NCI-H2107 treated with DMSO at 0.1 percent for 48 hours (cell line): ENCODE results near the gene TUBB8.
"Not testable (repeated sequence)": the region's sequence is repeated elsewhere in the genome, so short reads cannot be mapped to it uniquely, and the experiment has no call there.

Experiments used
- DNase-seq: peaks from one replicate; lab custom pipeline; 2025; ENCODE audit not compliant: unreplicated experiment; lab: John Stamatoyannopoulos, UW

Gene TUBB8

GRCh38 chr10:48996-49395, at the start of gene TUBB8:
TUBB8 (minus strand) TSS chr10:49296; CDS start chr10:49238, 58 bp downstream.
- DNase-seq = no peak

- DNase-seq = no peak
Measured at GRCh38 chr10:96466-96865, 47.4 kb upstream of the TUBB8 start.

- no peak for DNase-seq
Measured at GRCh38 chr10:95356-96115, 46.4 kb upstream of the TUBB8 start.

GRCh38 chr10:94613-95012, 45.5 kb upstream of the TUBB8 start:
- DNase-seq = no peak

- DNase-seq = no peak
Measured at GRCh38 chr10:92846-93245, 43.8 kb upstream of the TUBB8 start.

GRCh38 chr10:92153-92552, 43.1 kb upstream of the TUBB8 start:
- no peak for DNase-seq

- no peak for DNase-seq
Measured at GRCh38 chr10:91313-91712, 42.2 kb upstream of the TUBB8 start.

GRCh38 chr10:90161-90560, 41.1 kb upstream of the TUBB8 start:
- no peak for DNase-seq

- no peak for DNase-seq
Measured at GRCh38 chr10:89248-89647, 40.2 kb upstream of the TUBB8 start.

- no peak for DNase-seq
Measured at GRCh38 chr10:88253-88652, 39.2 kb upstream of the TUBB8 start.

GRCh38 chr10:87177-88080, 38.3 kb upstream of the TUBB8 start:
- no peak for DNase-seq

- no peak for DNase-seq
Measured at GRCh38 chr10:86031-86430, 36.9 kb upstream of the TUBB8 start.

- DNase-seq = no peak
Measured at GRCh38 chr10:85044-85443, 35.9 kb upstream of the TUBB8 start.

GRCh38 chr10:83930-84530, 34.9 kb upstream of the TUBB8 start:
- DNase-seq = no peak

- DNase-seq = no peak
Measured at GRCh38 chr10:80477-81105, 31.5 kb upstream of the TUBB8 start.

GRCh38 chr10:79532-80215, 30.6 kb upstream of the TUBB8 start:
- DNase-seq = no peak

GRCh38 chr10:78556-78955, 29.5 kb upstream of the TUBB8 start:
- no peak for DNase-seq

GRCh38 chr10:74266-74621, 25.1 kb upstream of the TUBB8 start:
- not testable (repeated sequence) for DNase-seq

GRCh38 chr10:73543-74265, 24.6 kb upstream of the TUBB8 start:
- not testable (repeated sequence) for DNase-seq

GRCh38 chr10:68156-68555, 19.1 kb upstream of the TUBB8 start:
- DNase-seq = not testable (repeated sequence)
